ENCODE measurements around the gene SH3RF3. TPM values are rescaled to one million over a fixed set of nuclear protein-coding genes. Genes with fewer than 3 reads are reported as not detected.

The SH3RF3 gene
- total and polyA plus RNA-seq, 2 of the 13 experiments (the other 11 are each of a cell fraction or from before 2014, with no cell fraction given): 0.04 TPM; not detected in 1

- TF ChIP-seq TRIM22 (IDR thresholded peaks at IDR 0.05) (peak; percentile 97; the same call in 1 of the 2 replicates), BRD4 (CRISPR knock-in tag; IDR thresholded peaks at IDR 0.05) (no peak), SNAPC4 (CRISPR knock-in tag; IDR thresholded peaks at IDR 0.05) (no peak), ZNF317 (CRISPR knock-in tag; IDR thresholded peaks at IDR 0.05) (no peak), KAT7 (CRISPR knock-in tag; IDR thresholded peaks at IDR 0.05; ENCODE audit: borderline replicate concordance) (no peak), HIVEP1 (CRISPR knock-in tag; IDR thresholded peaks at IDR 0.05) (no peak), TARDBP (CRISPR knock-in tag; IDR thresholded peaks at IDR 0.05) (no peak), PBX3 (CRISPR knock-in tag; IDR thresholded peaks at IDR 0.05; ENCODE audit: borderline replicate concordance) (no peak), ZBED4 (CRISPR knock-in tag; IDR thresholded peaks at IDR 0.05; ENCODE audit: borderline replicate concordance) (no peak), RNF2 (conservative IDR thresholded peaks at IDR 0.05; ENCODE audit: low read depth) (no peak)
These were observed 136.9 kb downstream of the SH3RF3 start (continued) for GRCh38 chr2:109265953-109266352.
